Activated T-cell treated with anti-CD3 and anti-CD28 coated beads, Interleukin-2, amount 50 U/mL, for 1 hour (primary cell): ENCODE results near the gene MKRN2.
"Not testable (repeated sequence)": the region's sequence is repeated elsewhere in the genome, so short reads cannot be mapped to it uniquely, and the experiment has no call there.

ENCODE experiments used
- DNase-seq: peaks from one replicate; pipeline ENCODE4 v3.0.0-alpha.2; 2020

MKRN2 gene

GRCh38 chr3:12590096-12590495 is 33.2 kb downstream of the MKRN2 start:
- no peak for DNase-seq

GRCh38 chr3:12591456-12591855 is 34.6 kb downstream of the MKRN2 start:
- DNase-seq: no peak

DNA sequence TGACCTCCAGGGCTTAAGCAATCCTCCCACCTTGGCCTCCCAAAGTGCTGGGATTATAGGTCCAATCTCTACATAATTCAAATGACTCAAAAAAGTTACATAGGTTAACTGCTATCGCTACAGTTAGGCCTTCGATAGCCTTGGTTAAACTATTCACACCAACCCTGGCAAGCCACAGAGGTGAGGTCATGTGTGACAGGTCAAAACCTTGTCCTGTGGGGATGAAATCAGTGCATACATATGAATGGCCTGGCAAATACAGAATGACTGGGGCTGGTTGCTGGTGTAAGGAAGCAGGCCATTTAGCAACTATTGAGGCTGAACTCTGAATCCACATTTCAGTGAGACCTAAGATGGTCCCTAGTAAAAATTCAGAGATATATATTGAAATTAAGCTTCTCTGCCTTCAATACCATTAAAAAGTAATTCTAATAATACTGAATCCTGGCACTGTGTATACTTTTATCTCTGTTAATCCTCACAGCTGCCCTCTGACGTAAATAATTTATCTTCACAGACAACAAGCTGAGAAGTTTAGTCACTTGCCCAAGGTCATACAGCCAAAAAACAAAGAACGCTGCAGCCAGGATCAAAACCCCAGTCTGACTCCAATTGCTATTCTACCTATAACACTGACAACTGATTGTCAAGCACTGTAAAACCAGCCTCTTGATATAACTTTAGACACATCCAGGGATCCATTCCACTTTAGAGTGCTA is 35.3 kb downstream of the MKRN2 start:
- no peak for DNase-seq

DNA sequence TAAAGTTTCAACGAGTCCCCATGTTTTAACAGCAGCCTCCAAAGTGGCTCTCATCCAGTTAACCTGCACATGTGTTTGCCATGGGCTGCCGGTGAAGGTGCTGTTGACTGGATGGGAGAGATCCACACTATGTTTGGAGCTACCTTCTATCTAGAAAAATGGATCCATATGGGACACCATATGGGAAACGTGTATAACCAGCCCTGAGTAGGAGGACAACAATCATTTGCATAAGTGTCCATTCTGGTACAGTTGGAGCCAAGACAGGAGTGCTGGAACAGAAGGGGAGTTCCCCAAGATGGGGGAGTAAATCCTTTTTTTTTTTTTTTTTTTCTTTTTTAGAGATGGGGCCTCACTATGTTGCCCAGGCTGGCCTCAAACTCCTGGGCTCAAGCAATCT is 36.6 kb downstream of the MKRN2 start:
- DNase-seq: no peak

DNA sequence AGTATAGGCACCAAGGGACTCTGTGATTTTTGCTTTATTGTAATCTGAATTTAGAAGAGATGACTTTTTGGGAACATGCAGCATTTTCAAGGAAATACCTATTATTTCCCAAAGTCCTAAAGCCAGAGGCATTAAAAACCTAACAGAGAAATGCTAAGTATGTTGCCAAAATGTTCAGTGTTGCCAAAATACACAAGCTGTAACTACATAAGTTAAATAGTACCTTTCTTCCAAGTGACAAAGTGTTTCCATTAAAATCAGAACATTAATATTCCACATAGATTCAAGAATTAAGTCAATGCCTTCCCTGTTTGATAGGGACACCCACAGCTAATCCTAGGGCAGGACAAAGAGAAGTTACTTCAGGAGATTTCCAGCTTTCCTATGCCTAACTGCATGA is 42.0 kb downstream of the MKRN2 start:
- DNase-seq: no peak

DNA sequence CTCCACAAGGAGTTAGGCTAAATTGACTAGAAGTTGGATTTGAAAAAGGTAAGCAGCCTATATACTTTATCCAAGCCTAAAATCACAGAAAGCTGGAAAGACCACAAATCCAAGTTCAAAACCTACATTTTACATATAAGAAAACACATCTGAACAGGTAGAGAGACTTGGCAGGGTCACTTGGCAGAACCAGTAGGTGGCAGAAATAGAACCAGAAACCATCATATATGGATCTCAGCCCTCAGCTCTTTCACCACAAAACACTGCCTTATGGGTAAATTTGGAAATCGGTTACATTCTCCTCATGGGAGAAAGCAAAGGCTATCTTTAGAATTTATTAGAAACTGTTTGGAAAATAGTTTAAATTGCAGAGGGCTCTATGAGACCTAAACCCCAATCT is 44.2 kb downstream of the MKRN2 start:
- no peak for DNase-seq

DNA sequence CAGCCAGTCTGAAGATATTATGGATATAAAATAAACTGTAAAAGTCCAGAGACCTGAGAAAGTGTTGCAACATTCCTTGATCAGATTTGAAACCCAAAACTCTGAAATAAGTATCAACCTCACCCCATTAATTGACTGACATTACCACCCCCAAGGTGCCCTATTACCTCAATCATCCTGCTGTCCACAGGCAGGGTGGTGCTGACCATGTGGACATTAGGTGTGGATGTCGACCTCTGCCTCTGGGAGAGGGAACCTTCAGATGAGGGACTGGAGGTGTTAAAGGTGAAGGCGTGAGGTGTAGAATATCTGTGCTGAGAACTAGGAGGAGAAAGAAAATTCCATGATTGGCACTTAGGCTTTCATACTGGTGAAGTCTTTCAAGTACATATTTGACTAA is 47.1 kb downstream of the MKRN2 start:
- no peak for DNase-seq

GRCh38 chr3:12608376-12608775 is 51.5 kb downstream of the MKRN2 start:
- DNase-seq: no peak

- no peak for DNase-seq
These were observed 54.2 kb downstream of the MKRN2 start for GRCh38 chr3:12611117-12611516.

DNA sequence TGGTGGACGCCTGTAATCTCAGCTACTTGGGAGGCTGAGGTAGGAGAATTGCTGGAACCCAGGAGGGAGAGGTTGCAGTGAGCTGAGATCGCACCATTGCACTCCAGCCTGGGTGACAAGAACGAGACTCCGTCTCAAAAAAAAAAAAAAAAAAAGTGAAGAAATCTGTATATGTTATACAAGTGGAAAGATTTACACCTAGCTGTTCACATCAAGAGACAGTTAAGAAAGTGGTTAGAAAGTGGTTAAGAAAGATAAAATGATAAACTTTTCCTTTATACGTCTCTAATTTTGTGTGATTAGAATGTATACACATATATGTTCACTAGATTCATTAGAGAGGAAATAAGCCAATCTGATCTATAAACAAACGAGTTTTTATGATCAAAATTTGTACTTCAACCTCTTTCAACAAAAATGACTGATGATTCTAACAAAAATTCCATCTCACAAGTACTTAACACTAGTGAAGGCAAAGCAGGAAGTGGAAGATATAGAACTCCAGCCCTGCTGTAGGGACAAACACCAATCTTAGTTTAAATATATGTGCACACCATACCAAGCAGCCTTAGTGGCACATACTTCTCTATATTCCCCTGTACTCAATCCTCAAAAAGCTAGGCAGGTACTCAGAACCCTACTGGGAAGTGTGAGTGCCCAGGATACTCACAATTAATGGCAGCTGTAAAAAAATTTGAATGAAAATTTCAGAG is 55.8 kb downstream of the MKRN2 start:
- no peak for DNase-seq

DNA sequence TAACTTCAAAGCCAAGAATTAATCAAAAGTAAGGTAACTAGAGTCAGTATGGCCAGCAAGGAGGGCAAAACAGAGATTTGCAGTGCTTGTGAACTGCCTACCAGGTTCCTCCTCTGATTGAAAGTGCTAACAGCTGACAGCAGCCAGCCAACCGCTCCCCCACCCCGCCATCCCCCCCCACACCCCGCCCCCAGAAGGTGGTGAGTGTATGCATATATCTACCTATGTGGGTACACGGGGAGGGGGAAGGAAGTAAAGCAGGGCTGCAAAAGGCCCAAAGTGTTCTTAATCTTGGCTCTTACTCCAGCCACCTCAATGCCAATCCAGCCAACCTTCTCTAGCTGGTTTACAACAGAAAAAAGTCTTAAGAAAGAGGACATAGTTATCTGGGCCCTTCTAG is 56.4 kb downstream of the MKRN2 start:
- DNase-seq: no peak

- DNase-seq: no peak
These were observed 58.4 kb downstream of the MKRN2 start for GRCh38 chr3:12615266-12615665.

DNA sequence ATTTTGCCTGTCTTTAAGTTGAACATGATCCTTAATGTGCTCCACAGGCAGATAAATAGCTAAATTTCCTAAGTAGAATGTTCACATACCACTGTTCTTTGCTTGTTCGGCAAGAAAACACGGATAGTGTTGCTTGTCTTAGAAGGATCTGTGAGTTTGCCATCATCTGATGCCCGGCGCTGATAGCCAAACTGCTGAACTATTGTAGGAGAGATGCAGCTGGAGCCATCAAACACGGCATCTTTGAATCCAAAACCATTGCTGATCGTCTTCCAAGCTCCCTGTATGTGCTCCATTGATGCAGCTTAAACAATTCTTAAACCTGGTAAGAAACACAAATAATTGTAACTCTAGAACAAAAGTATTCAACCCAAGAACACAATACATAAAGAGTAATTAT is 61.5 kb downstream of the MKRN2 start:
- DNase-seq: no peak

DNA sequence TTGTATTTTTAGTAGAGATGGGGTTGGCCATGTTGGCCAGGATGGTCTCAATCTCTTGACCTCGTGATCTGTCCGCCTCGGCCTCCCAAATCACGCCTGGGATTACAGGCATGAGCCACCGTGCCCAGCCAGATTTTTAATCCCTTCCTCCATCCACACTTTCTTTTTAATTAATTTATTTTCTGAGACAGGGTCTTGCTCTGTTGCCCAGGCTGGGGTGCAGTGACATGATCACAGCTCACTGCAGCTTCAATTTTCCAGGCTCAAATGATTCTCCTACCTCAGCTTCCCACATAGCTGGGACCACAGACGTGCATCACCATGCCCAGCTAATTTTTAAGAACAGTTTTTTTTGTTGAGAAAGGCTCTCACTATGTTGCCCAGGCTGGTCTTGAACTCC is 63.4 kb downstream of the MKRN2 start:
- DNase-seq: no peak

- DNase-seq: no peak
These were observed 63.8 kb downstream of the MKRN2 start for GRCh38 chr3:12620729-12621128.

GRCh38 chr3:12622335-12622734 is 65.4 kb downstream of the MKRN2 start:
- DNase-seq: no peak

DNA sequence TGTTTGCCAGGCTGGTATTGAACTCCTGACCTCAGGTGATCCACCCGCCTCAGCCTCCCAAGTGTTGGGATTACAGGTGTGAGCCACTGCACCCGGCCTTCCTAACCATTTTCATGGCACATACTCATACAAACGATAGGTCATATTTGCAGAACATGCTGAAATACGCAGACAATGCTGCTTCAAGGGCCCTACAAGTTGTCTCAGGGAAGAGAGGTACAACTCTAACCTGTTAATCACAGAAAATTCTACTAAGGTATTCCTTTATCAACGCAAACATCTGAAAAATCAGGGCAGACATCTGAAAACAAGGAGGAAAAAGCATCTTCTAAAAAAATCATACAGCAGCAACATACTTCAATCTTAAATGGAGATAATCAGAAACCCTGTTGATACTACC is 67.2 kb downstream of the MKRN2 start:
- no peak for DNase-seq

DNA sequence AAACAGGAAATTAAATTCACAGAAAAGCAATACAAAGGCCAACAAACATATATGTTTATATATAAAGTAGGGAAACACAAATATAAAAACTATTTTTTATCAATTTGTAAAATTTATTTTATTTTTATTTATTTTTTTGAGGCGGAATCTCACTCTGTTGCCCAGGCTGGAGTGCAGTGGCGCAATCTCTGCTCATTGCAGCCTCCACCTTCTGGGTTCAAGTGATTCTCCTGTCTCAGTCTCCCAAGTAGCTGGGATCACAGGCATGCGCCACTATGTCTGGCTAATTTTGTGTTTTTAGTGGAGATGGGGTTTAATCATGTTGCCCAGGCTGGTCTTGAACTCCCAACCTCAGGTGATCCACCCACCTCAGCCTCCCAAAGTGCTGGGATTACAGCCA is 68.1 kb downstream of the MKRN2 start:
- DNase-seq: not testable (repeated sequence)

DNA sequence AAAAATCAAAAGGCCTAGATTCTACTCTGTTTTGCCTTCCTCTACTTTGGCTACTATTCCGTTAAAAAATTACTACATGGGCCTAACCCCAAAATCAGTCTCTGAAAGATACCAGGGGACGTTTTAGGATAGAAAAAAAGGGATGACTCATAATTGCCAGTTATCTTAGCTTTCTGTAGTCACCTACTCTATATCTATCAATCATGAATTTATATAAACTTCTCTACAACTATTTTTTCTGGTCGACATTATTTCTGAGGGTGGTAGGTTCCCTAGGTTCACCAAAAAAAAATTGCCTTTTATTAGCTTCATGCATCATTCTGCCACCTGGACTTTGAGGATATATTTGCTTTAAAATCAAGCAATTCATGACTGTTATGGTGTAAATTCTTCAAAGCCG is 70.5 kb downstream of the MKRN2 start:
- DNase-seq: no peak

GRCh38 chr3:12628813-12629212 is 71.9 kb downstream of the MKRN2 start:
- no peak for DNase-seq

DNA sequence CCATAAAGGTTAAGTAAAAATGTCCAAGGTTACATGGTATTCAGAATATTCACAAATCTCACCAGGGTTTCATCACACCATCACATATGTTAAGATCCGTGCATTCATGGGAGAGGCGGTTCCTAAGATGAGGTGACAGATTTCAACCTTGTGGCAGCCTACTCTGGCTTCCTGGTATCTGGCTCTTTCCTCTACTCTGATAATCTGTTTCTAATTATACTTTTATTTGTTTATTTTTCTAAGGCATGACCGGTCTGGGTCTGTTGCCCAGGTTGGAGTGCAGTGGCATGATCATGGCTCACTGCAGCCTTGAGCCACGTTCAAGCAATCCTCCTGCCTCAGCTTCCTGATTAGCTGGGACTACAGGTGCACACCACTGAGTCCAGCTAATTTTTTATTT is 72.7 kb downstream of the MKRN2 start:
- DNase-seq: no peak

DNA sequence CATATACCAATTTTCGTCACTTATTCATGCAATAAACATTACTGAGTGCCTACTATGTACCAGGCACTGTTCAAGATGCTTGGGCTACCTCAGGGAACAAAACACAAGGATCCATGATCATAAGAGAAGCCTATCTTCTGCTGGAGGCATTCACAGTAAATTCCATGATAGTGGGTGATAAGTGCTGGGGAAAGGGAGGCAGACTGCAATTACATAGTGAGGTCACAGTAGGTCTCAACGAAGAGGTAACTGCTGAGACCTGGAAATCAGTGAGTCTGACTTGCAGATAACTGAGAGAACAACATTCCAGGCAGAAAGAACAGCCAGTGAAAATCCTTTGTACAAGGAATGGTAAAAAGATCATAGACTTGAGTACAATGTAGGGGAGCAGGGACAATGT is 73.4 kb downstream of the MKRN2 start:
- no peak for DNase-seq

DNA sequence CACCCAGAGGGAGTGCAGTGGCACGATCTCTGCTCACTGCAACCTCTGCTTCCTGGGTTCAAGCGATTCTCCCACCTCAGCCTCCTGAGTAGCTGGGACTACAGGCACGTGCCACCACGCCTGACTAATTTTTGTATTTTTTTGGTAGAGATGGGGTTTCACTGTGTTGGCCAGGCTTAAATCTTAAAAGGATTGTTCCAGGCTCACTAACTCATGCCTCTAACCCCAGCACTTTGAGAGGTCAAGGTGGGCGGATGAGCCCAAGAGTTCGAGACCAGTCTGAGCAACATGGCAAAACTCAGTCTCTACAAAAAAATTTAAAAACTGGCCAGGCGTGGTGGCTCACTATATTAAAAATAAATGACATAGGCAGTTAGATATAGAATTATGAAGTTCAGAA is 74.0 kb downstream of the MKRN2 start:
- DNase-seq: not testable (repeated sequence)

- no peak for DNase-seq
These were observed 75.6 kb downstream of the MKRN2 start for GRCh38 chr3:12632523-12632922.

DNA sequence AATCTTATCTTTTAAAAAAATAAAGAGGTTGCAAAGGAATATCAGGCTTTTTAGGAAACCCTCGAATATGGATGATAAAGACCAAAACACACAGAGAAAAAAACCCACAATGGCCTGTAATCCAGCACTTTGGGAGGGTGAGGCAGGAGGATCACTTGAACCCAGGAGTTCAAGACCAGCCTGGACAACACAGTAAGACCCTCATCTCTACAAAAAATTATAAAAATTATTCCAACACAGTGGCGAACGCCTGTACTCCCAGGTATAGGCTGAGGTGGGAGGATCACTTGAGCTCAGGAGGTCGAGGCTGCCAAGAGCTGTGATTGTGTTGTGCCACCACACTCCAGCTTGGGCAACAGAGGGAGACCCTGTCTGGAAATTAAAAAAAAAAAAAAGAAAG is 76.2 kb downstream of the MKRN2 start:
- DNase-seq: no peak
